ENCODE measurements around the gene BRF1. TPM values are rescaled to one million over a fixed set of nuclear protein-coding genes. Genes with fewer than 3 reads are reported as not detected.

The BRF1 gene
- total RNA-seq, 1 experiment from 2014 or later, result 41.2 TPM

DNA sequence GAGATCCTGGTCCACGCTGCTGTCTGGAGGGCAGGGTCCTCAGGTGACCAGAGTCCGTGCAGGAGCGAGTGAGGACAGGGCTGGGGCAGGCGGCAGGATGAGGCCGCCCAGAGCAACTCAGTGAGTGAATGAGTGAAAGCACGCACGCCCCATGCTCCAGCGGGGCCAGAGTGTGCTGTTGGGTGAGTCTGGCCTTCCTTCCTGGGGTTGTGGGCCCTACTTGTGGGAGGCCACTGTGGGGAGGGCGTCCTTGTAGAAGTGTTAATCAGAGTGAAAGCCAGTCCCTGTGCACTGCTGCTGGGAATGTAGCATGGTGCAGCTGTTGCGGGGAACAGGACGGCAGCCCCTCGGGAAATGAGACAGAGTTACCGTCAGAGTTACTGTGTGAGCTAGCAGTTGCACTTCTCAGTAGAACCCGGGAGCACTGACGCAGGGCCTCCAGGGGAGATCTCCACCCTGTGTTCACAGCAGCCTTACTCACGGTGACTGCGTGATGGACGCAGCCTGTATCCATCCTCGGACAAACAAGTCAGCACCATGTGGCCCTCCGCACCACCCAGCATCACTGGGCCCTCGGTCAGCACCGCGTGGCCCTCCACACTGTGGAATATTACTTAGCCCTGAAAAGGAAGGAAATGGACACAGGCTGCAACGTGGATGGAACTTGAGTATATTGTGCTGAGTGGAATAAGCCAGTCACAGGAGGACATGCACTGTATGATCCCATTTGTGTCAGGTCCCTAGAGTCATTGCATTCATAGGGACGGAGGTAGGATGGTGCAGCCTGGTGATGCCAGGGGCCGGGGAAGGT, 35.9 kb upstream of the BRF1 start:
- TF ChIP-seq CBX3 (IDR thresholded peaks at IDR 0.05; ENCODE audit: low read depth) (no peak), YY1 (IDR thresholded peaks at IDR 0.05; ENCODE audit: extremely low read depth, insufficient replicate concordance, low read depth, low read length) (no peak), ZBTB33 (IDR thresholded peaks at IDR 0.05; ENCODE audit: extremely low read depth, insufficient replicate concordance, low read length) (no peak), EZH2phosphoT487 (IDR thresholded peaks at IDR 0.05; ENCODE audit: borderline replicate concordance) (no peak), POLR2A (IDR thresholded peaks at IDR 0.05; ENCODE audit: borderline replicate concordance, extremely low read depth, insufficient read depth, insufficient read length) (no peak), SIN3A (IDR thresholded peaks at IDR 0.05; ENCODE audit: low read depth) (no peak)
- no peak overlapping the region for H3K9ac ChIP-seq (ENCODE audit: low read length)
- no peaks in the 10 kb centered on the region for H3K4me1 ChIP-seq (ENCODE audit: control insufficient read depth in 1 of 2, insufficient read depth in 2 of 2, low read length in 2 of 2)
- no peaks in the 10 kb centered on the region for H3K27me3 ChIP-seq (ENCODE audit: insufficient read depth, low read length)
- intact Hi-C loops (cut with micrococcal nuclease), result no loop called here
- H3K79me2 ChIP-seq (ENCODE audit: insufficient read depth, low read length), result peaks cover 30% of the 10 kb centered on the region; the same call in 1 of the 2 replicates
- no peak overlapping the region for H3K4me3 ChIP-seq (replicated peaks in 1 of 2; ENCODE audit: low read depth in 1 of 2, low read length in 2 of 2)
- RAD21 ChIA-PET (ENCODE audit: low non-redundant PET in 1 of 2, low total read pairs in 2 of 2, uncharacterized antibody in 2 of 2, unreplicated experiment in 2 of 2), result no interaction called here
- H3K9me3 ChIP-seq (ENCODE audit: control insufficient read depth in 1 of 2, insufficient read depth in 1 of 2, low read depth in 1 of 2, low read length in 2 of 2), result no peaks in the 10 kb centered on the region
- ATAC-seq (no peak), DNase-seq (ENCODE audit: low read depth, low spot score) (no peak)
- BruUV-seq (replicated peaks), result no TSS peak
- no peak overlapping the region; the same call in 1 of the 2 replicates for H3K27ac ChIP-seq (ENCODE audit: low read depth, low read length)
- no peaks in the 10 kb centered on the region for H3K9me2 ChIP-seq (ENCODE audit: insufficient read depth)
- POLR2A ChIA-PET, result no interaction called here
- H4K20me1 ChIP-seq (ENCODE audit: insufficient read depth), result no peaks in the 10 kb centered on the region
- H3K36me3 ChIP-seq (ENCODE audit: control insufficient read depth in 1 of 2, insufficient read depth in 2 of 2, low read length in 2 of 2), result no peaks in the 10 kb centered on the region
- CTCF ChIA-PET, result no interaction called here
- H3K4me2 ChIP-seq (ENCODE audit: low read length), result no peak overlapping the region
- no peak overlapping the region for H2AFZ ChIP-seq (ENCODE audit: low read depth, low read length, poor library complexity, severe bottlenecking)

Data from HCT116 (cell line).